Suprapubic skin (tissue), 4 donors: ENCODE results near the gene CRAT.
"Not testable (repeated sequence)": the region's sequence is repeated elsewhere in the genome, so short reads cannot be mapped to it uniquely, and the experiment has no call there.

Source experiments
- EP300 ChIP-seq: sonication (generic); formaldehyde crosslinking; IDR thresholded peaks from one replicate; pipeline ENCODE4 v1.6.1; 2017; ENCODE audit warnings: antibody characterized with exemption
- POLR2AphosphoS5 ChIP-seq, 3 donors: sonication (generic); formaldehyde crosslinking; IDR thresholded peaks; one replicate each; pipeline ENCODE4 v1.6.1; 2017; ENCODE audit warnings: antibody characterized with exemption in 3 of 3
- TF ChIP-seq, protein P1 (sequence below), 2 donors: fragments of 200-600 bp in 1 of 2; fragments of 450-650 bp in 1 of 2; sonication (generic) in 1 of 2; IDR thresholded peaks; one replicate each; pipeline ENCODE4 v1.5.1; 2016 to 2019; ENCODE audit warnings: antibody characterized with exemption in 2 of 2, mild to moderate bottlenecking in 1 of 2, moderate library complexity in 1 of 2

DNA sequence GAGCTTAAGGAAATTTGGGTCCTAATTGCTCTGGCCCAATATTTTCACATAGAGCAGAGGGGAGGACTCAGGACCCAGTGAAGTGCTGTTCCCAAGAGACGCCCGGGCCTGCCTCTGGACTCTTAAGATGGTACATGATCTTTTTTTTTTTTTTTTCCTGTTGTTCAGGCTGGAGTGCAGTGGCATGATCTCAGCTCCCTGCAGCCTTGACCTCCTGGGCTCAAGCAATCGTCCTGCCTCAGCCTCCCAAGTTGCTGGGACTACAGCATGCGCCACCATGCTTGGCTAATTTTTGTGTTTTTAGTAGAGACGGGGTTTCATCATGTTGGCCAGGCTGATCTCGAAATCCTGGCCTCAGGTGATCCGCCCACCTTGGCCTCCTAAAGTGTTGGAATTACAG, 19.7 kb upstream of the CRAT start:
- TF ChIP-seq, protein P1, sequence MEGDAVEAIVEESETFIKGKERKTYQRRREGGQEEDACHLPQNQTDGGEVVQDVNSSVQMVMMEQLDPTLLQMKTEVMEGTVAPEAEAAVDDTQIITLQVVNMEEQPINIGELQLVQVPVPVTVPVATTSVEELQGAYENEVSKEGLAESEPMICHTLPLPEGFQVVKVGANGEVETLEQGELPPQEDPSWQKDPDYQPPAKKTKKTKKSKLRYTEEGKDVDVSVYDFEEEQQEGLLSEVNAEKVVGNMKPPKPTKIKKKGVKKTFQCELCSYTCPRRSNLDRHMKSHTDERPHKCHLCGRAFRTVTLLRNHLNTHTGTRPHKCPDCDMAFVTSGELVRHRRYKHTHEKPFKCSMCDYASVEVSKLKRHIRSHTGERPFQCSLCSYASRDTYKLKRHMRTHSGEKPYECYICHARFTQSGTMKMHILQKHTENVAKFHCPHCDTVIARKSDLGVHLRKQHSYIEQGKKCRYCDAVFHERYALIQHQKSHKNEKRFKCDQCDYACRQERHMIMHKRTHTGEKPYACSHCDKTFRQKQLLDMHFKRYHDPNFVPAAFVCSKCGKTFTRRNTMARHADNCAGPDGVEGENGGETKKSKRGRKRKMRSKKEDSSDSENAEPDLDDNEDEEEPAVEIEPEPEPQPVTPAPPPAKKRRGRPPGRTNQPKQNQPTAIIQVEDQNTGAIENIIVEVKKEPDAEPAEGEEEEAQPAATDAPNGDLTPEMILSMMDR (IDR thresholded peaks at IDR 0.05), result not testable (repeated sequence)
- not testable (repeated sequence) for TF ChIP-seq EP300; POLR2AphosphoS5 (IDR thresholded peaks at IDR 0.05)
